A549 (cell line): ENCODE data around the gene KCNK7.

ENCODE experiments used
- CTCF ChIP-seq: fragments of >200 bp; sonication (Bioruptor Twin); formaldehyde crosslinking; IDR thresholded peaks from 3 replicates; pipeline ENCODE4 v1.5.1; 2016
- EP300 ChIP-seq, 2 experiments: fragments of >200 bp; sonication (Bioruptor Twin); formaldehyde crosslinking; IDR thresholded peaks; 2 replicates in 1 of 2; 3 replicates in 1 of 2; pipeline ENCODE4 v1.6.1; 2016 to 2017
- KDM5A ChIP-seq: fragments of 200-600 bp; sonication (generic); IDR thresholded peaks from 2 replicates; pipeline ENCODE4 v1.6.1; 2016; ENCODE audit warnings: antibody characterized with exemption, mild to moderate bottlenecking
- PHF8 ChIP-seq: fragments of 200-600 bp; sonication (generic); IDR thresholded peaks from 2 replicates; pipeline ENCODE4 v1.6.1; 2016; ENCODE audit warnings: low read depth, mild to moderate bottlenecking, antibody characterized with exemption, moderate library complexity, borderline replicate concordance
- POLR2AphosphoS2 ChIP-seq: conservative IDR thresholded peaks from 2 replicates; pipeline ENCODE4 v1.6.1; 2012; ENCODE audit warnings: low read length, improper control_type of control experiment, inconsistent platforms
- TF ChIP-seq, protein P1 (sequence below): fragments of 250-450 bp; sonication (Bioruptor Pico); IDR thresholded peaks from 2 replicates; pipeline ENCODE4 v1.5.0; 2021; ENCODE audit warnings: mild to moderate bottlenecking, moderate library complexity, borderline replicate concordance

GRCh38 chr11:65571420-65571819, 24.2 kb downstream of the KCNK7 start:
- TF ChIP-seq, protein P1, sequence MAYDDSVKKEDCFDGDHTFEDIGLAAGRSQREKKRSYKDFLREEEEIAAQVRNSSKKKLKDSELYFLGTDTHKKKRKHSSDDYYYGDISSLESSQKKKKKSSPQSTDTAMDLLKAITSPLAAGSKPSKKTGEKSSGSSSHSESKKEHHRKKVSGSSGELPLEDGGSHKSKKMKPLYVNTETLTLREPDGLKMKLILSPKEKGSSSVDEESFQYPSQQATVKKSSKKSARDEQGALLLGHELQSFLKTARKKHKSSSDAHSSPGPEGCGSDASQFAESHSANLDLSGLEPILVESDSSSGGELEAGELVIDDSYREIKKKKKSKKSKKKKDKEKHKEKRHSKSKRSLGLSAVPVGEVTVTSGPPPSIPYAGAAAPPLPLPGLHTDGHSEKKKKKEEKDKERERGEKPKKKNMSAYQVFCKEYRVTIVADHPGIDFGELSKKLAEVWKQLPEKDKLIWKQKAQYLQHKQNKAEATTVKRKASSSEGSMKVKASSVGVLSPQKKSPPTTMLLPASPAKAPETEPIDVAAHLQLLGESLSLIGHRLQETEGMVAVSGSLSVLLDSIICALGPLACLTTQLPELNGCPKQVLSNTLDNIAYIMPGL (CRISPR knock-in tag) = no peak
- TF ChIP-seq PHF8 = no peak
- no peak for TF ChIP-seq CTCF
- TF ChIP-seq EP300 (IDR thresholded peaks at IDR 0.05) = no peak
- no peak for TF ChIP-seq POLR2AphosphoS2
- TF ChIP-seq KDM5A = no peak
